H1 (cell line): ENCODE results near the gene CPED1. TPM values are rescaled to one million over a fixed set of nuclear protein-coding genes. Genes with fewer than 3 reads are reported as not detected.

Experiments
- ATF2 ChIP-seq: IDR thresholded peaks from 2 replicates; pipeline ENCODE4 v1.6.1; 2012; ENCODE audit warnings: low read length, inconsistent platforms
- BCL11A ChIP-seq, 2 experiments: IDR thresholded peaks; one replicate each; pipeline ENCODE4 v1.6.1; 2011; ENCODE audit warnings: low read depth in 2 of 2, low read length in 2 of 2, mild to moderate bottlenecking in 2 of 2
- CHD1 ChIP-seq: IDR thresholded peaks from 2 replicates; pipeline ENCODE4 v1.6.1; 2012; ENCODE audit warnings: low read depth, low read length, improper control_type of control experiment
- HDAC2 ChIP-seq, 2 experiments: fragments of 300-600 bp in 1 of 2; sonication (generic) in 1 of 2; IDR thresholded peaks; 2 replicates each; pipeline ENCODE4 v1.6.1; 2011 to 2012; ENCODE audit warnings: low read depth in 2 of 2, low read length in 2 of 2, mild to moderate bottlenecking in 2 of 2, moderate library complexity in 2 of 2, borderline replicate concordance in 1 of 2, inconsistent platforms in 1 of 2
- MAX ChIP-seq: IDR thresholded peaks from 2 replicates; pipeline ENCODE4 v1.6.1; 2012; ENCODE audit warnings: inconsistent platforms
- SAP30 ChIP-seq: fragments of 300-600 bp; sonication (generic); IDR thresholded peaks from 2 replicates; pipeline ENCODE4 v1.7.1; 2012; ENCODE audit warnings: low read length, moderate library complexity, mild to moderate bottlenecking, inconsistent platforms; ENCODE audit not compliant: insufficient read depth, insufficient replicate concordance
- SIRT6 ChIP-seq: IDR thresholded peaks from one replicate; pipeline ENCODE4 v1.7.1; 2012; ENCODE audit warnings: low read length, inconsistent platforms
- SUZ12 ChIP-seq: fragments of 200-600 bp; sonication (generic); IDR thresholded peaks from 2 replicates; pipeline ENCODE4 v1.6.1; 2012; ENCODE audit warnings: mild to moderate bottlenecking, inconsistent platforms, low read length, moderate library complexity, mixed read lengths
- TAF1 ChIP-seq: IDR thresholded peaks from 2 replicates; pipeline ENCODE4 v1.6.1; 2011; ENCODE audit warnings: mild to moderate bottlenecking, low read depth, low read length
- polyA plus RNA-seq, 7 experiments: library from polyadenylated mRNA; depleted of rRNA in 3 of 7; stranded (reverse) in 5 of 7; unstranded in 2 of 7; fragments of >200 nt in 5 of 7; fragments of 200-250 nt in 2 of 7; gene quantifications; 1 replicate in 5 of 7; 2 replicates in 1 of 7; 4 replicates in 1 of 7; pipeline versions ENCODE4 v1.2.1 to v1.2.3, GENCODE V29; 2011 to 2013; ENCODE audit warnings: missing spikeins in 2 of 7, mixed read lengths in 2 of 7
- total RNA-seq: library from RNA; stranded (reverse); fragmentation: NEBNext Ultra II Directional; extraction: Animal tissue kit (Norgen Biotek cat#: 25700); gene quantifications from 2 replicates; pipeline ENCODE4 v1.2.1, GENCODE V29; 2021

The CPED1 gene
- total and polyA plus RNA-seq, 2 of the 8 experiments (the other 6 are each of a cell fraction or from before 2014, with no cell fraction given), result 0.08 to 0.39 TPM

GRCh38 chr7:121306565-121306964 lies 318.1 kb downstream of the CPED1 start (continued):
- TF ChIP-seq ATF2, result no peak
- TF ChIP-seq SUZ12, result no peak
- no peak for TF ChIP-seq BCL11A (IDR thresholded peaks at IDR 0.05; ENCODE audit: low read depth in 2 of 2, low read length in 2 of 2)
- no peak for TF ChIP-seq TAF1
- TF ChIP-seq HDAC2 (IDR thresholded peaks at IDR 0.05; ENCODE audit: borderline replicate concordance in 1 of 2, low read depth in 2 of 2, low read length in 2 of 2), result no peak
- TF ChIP-seq MAX, result no peak
- no peak for TF ChIP-seq SAP30
- no peak for TF ChIP-seq SIRT6
- TF ChIP-seq CHD1, result no peak
